GM21717 (cell line): ENCODE data around the gene PGBD1.
"Not testable (repeated sequence)": the region's sequence is repeated elsewhere in the genome, so short reads cannot be mapped to it uniquely, and the experiment has no call there.

ENCODE experiments used
- ATAC-seq: cut with Tn5 transposase; IDR thresholded peaks from one replicate; pipeline ENCODE4 v1.9.1; 2021; ENCODE audit warnings: mild to moderate bottlenecking, moderate library complexity; ENCODE audit not compliant: unreplicated experiment

PGBD1 gene

DNA sequence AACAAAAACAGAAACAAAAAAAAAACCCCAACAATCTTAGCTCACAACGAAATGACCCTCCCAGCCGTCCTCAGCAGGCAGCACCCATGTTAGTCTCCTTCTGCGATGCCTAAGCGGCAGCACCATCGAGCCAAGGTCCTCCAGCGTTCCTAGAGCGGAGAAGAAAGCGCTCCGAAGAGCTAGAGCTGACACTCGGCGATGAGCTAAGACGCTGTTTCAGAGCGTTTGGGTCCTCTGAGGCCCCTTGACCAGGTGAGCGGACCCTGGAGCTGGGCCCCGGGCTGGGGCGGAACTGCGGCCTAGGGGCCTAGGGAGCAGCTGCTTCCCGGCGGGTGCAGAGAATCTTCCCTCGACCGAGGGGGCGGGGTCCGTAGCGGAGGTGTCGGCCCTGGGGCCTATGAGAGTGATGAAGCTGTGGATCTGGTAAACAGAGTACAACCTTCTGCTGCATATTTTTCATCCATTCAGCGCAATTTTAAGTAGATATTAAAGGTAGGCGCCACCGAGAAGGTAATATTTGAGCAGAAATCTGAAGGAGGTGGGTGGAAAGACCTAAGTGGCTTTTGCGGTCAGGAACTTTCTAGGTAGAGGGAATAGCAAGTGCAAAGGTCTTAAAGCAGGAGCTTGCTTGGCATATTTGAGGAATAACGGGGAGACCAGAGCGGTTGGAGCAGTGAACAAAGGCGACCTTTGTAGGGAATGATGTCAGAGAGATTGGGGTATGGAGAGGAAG lies 14.2 kb upstream of the PGBD1 start, which contains the start of gene ZSCAN26:
Gene ZSCAN26, plus strand, starts transcription at position 182 of the 733 bp plus-strand sequence. CDS start 4,777 bp downstream, outside the sequence.
- peak; percentile 93 for ATAC-seq

DNA sequence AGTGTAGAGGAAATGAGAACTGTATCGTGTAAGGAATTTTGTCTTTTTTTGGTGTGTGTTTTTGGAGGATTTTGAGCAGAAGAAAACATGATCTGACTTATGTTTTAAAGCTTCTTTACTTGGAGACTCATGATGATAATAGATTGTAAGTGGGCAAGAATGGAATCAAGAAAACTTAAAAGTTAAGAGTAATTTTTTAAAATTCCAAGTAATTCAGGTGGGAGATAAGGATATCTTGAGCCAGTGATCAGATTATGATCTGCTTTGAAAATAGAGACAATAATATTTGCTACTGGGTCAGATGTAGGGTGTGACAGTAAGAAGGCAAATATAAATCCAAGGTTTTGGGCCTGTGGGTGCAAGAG lies 13.7 kb upstream of the PGBD1 start:
- no peak for ATAC-seq

DNA sequence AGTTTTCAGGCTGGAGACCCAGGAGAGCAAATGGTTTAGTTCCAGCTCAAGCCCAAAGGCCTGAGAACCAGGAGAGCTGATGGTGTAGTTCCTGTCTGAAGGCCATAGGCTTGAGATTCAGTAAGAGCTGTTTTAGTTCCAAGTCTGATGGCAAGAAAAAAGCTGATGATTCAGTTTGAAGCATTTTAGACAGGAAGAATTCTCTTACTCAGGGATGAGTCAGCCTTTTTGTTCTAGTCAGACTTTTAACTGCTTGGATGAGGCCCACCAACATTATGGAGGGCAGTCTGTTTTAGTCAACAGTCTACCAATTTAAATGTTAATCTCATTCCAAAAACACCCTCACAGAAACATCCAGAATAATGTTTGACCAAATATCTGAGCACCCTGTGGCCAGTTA lies 11.9 kb upstream of the PGBD1 start:
- no peak for ATAC-seq

DNA sequence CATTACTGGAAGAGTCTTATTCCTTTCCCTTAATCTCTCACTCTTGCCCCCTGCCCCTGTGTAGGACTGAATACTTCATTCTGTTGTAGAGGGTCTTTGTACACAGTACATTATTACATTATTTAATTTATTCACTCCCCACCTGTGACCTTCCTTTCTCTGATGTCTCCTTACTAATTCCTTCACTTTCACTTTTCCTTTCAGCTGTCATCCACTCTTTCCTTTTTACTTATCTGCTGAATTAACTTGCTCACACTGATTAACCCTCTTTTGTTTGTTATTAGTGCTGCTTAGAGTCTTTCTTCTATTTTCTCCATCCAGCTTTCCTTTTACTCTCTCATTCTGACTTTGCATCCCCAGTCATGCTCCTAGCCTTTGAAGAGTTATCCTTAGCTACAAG lies 6.5 kb upstream of the PGBD1 start:
- no peak for ATAC-seq

DNA sequence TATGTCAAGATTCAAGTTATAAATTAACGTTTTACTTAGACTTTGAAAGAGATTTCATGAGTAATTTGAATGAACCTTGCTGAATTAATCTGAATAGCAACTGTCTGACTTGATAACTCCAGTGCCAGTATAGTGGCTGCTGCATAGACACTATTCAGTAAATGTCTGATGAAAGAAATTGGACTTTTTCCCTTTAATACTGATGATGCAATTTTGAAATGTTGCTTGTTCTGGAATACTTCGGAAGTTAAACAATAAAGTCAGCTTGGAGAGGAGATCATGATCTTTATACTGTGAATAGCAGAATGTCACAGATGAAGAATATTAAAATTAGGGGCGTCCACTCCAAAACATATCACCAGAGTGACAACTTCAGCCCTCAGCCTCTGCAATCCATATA lies 3.6 kb upstream of the PGBD1 start:
- no peak for ATAC-seq

DNA sequence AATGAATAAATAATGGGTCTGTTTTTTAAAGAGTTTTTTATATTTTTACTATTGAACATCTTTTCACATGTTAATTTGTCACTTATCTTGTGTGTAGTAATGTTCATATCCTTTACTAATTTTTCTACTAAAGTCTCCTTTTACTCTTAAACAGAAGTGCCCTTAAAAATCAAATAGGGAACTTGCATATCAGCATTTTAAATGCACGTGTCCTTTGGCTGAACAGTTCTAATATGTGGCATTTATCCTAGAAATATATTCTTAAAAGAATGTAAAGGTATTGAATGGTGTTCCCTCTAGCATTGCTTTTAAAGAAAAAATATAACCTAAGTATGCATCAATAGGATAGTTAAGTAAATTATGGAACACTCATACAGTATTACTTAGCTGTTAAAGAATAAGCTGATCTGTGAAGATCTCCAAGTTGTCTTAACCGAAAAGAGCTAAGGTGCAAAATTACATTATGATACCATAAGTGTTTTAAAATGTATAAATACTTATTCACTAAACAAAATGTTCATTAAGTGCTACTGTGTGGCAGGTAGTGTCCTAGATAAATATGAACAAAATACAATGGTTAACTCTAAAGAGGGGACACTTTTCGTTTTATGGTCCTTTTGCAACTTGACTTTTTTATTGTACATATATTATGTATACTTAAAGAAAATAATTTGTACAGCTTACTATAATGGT lies 631 bp upstream of the PGBD1 start:
- ATAC-seq: no peak

DNA sequence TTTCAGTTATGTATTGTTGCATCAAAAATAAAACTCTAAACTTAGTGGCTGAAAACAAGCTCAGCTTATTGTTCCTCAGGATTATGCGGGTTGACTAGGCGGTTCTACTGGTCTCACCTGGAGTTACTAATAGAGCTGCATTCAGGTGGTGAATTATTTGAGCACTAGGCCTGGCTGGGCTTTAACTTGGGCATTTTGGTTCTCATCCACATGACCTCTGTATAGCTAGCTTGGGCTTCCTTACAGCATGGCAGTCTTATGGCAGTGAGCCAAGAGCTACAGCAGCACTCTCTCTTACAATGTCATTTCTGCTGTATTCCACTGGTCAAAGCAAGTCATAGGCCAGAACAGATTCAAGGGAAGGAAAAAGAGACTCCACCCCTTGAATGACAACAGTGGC lies 1.6 kb downstream of the PGBD1 start:
- ATAC-seq: no peak

DNA sequence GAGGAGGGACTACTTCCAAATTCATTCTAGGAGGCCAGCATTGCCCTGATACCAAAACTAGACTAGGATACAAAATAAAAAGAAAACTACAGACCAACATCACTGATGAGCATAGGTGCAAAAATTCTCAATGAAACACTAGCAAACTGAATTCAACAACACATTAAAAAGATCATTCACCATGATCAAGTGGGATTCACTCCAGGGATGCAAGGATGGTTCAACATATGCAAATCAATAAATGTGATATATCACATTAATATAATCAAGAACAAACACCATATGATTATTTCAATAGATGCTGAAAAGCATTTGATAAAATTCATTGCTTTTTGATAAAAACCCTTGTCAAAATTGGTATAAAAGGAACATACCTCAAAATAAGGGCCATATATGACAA lies 10.2 kb downstream of the PGBD1 start:
- no peak for ATAC-seq

DNA sequence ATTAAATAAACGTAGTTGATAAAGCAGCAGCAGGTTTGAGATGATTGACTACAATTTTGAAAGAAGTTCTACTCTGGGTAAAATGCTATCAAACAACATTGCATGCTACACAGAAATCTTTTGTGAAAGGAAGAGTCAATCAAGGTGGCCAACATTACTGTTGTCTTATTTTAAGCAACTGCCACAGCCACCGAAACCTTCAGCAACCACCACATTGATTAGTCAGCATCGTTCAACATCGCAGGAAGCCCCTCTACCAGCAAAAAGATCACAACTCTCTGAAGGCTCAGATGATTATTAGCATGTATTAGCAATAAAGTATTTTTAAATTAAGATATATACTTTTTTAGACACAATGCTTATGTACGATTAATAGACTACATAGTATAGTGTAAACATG lies 14.0 kb downstream of the PGBD1 start:
- no peak for ATAC-seq

DNA sequence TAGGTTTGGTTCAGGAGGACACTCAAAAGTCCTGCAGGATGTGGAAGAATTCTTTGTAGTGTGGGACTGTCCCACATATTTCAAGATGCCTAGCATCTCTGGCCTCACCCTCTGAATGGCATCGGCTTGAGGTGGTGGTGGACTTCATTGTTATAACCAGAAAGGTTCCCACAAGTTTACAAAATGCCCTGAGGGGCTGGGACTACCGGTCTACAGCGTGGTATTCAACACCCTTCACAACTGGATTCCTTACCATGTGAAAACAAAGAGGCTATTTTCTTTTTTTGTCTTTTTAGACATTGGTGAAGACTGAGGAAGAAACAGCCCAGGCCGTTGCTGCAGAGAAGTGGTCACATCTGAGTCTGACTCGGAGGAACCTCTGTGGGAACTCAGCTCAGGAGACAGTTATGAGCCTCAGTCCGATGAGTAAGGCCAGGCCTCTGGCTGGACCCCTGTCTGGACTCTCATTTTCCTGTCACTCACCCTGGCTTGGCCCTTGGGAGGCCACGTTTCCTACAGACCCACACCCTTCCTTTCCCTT lies 15.2 kb downstream of the PGBD1 start:
- ATAC-seq: no peak

DNA sequence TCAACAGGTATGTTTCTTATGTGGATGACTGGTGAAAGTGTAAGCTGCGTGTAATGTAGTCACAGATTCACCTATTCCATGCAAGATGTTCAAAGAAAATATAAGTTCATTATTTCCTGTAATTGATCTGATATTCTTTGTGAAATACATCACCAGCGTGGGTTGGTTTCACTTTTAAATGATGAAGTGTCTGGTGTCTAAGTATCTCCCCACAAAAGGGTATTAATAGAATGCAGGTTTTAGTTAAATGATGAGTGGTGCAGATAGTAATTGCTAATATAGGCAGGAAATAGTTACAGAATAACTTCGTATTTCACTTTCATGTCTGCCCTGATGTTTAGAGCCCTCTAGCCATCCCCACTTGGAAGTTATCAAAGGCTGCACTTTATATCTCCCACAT lies 22.2 kb downstream of the PGBD1 start:
- peak; percentile 82 for ATAC-seq

DNA sequence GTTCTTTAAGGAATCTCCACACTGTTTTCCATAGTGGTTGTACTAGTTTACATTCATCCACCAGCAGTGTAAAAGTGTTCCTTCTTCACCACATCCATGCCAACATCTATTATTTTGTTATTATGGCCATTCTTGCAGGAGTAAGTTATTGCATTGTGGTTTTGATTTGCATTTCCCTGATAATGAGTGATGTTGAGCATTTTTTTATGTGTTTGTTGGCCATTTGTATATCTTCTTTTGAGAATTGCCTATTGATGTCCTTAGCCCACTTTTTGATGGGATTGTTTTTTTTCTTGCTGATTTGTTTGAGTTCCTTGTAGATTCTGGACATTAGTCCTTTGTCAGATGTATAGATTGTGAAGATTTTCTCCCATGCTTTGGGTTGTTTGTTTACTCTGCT lies 25.0 kb downstream of the PGBD1 start:
- ATAC-seq: not testable (repeated sequence)

DNA sequence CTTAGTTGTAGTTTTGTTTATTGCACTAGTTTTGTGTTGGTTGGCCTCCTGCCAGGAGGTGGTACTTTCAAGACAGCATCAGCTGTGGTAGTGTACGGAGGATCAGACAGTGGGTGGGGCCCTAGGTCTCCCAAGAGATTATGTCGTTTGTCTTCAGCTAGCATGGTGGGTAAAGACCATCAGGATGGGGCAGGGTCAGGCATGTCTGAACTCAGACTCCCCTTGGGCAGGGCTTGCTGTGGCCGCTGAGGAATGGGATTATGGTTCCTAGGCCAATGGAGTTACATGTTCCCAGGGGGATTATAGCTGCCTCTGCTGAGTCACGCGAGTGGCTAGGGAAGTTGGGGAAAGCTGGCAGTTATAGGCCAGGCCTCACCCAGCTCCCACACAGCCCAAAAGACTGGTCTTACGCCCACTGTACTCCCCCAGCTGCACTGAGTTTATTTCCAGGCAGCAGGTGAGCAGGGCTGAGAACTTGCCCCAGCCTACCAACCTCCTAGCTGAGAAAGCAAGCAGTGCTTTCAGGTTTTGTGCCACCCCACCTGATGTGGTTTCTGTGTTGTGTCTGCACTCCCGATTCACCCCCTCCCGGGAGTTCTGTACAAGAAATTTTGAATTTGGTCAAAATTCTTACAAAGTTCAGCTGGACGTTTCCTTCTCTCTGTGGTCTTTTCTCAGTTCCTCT lies 29.9 kb downstream of the PGBD1 start:
- no peak for ATAC-seq

DNA sequence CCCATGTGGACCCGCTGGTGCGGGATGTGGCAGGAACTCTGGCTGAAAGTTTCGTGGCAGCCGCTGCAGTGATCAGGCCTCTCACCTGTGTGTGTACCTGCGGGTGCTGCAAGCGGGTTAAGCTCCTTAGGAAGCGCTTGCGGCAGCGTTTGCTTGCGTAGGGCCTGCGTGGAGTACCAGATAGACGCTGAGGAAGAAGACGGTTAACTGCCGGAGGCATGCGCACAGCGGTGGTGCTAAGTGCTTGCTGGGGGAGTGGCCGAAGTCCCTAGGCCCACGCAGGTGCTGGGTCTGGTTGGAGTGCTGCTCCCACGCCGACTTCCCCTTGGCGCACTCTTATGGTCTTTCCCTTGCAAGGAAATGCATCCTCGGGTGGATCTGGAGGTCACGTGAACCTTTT lies 31.6 kb downstream of the PGBD1 start:
- no peak for ATAC-seq

DNA sequence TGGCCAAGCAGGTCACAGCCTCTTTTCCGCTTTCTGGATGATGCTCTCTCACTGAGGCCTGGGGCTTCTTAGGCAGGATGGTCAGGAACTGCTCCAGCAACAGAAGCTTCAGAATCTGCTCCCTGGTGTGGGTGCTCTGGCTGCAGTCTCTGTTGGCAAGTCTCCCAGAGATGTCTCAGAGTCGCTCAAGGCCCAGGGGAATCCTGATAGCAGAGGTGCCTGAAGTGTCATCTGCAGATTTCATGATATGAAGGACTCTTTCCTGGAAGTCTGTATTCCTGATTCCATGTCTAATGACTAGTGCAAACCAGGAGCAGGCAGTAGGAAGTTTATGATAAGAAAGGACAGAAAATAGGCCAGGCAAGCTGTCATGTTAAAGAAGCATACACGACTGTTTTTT lies 34.3 kb downstream of the PGBD1 start:
- ATAC-seq: no peak

DNA sequence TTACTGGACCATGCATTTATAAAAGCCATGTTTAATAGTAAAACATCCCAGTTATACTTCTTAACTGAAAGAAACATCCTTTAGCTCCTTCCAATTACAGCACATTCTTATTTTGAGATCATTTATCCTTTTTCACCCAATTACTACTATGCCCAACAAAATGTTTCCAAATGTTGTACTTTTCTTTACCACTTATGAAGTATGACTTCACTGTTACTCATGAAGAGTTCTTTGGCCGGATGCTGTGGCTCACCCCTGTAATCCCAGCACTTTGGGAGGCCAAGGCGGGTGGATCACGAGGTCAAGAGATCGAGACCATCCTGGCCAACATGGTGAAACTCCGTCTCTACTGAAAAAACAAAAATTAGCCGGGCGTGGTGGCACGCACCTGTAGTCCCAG lies 36.5 kb downstream of the PGBD1 start:
- ATAC-seq: not testable (repeated sequence)

DNA sequence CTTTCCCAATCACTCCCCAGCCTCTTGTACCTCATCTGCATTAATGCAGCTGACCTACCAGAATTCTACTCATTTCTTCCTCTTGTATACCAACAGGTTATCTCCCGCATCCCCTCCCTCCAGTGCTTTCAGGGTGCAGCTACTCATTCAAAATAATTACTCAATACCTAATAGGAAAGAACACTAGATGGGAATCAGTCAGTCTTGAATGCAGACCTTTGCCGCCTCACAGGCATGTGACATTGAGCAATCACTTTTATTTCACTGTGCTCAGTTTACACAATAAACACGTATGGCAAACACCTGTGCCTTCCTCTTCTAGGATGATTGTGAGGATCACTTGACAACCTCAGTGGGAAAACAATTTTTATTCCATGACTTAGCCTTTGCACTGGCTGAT lies 41.3 kb downstream of the PGBD1 start:
- ATAC-seq: no peak

DNA sequence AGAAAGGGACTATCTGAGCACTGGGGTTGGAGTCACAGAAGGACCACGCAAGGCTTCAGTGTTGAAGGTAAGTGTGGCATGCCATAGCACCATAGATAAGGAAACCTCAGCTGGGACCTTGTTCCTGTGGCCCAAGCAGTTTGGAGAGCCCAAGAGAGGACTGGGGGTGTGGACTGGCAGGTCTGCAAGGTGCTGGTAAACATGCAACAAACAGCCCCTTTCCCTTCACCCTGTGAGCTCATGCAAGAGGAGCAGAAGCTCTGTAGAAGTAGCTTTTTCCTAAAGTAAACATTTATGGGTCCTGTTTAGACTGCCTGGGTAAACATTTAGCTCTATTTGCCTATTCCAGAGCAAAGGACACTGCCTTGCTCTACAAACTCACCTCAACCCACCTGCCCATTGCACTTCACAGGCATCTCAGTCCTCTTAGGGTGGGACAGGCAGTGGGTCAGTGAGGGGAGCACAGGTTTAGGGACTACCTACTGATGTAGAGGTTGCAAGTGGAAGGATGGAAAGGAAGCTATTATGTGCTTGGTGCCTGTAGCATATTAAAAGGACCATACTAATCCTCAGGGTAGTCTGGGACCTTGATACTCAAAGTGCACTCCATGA lies 42.5 kb downstream of the PGBD1 start:
- ATAC-seq: no peak

DNA sequence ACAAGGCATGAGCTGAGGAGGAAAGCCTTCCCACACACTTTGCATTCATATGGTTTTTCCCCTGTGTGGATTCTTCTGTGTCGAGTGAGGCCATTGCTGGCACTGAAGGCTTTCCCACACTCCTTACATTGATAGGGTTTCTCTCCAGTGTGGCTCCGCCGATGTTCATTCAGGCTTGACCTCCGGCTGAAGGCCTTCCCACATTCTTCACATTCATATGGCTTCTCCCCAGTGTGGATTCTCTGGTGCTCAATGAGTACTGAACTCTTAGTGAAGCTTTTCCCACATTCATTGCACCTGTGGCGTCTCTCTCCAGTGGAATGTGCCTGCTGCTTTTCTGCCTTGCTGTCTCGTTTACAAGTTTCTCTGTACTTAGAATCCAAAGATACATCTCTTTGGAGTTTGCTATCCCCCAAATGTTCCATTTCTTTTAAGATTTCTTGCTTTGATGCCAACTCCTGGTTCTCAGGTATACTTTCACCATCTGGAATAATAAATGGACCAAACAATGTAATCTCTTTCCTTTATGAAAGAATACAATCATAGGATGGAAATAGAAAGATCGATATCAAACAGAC lies 45.1 kb downstream of the PGBD1 start:
- no peak for ATAC-seq

DNA sequence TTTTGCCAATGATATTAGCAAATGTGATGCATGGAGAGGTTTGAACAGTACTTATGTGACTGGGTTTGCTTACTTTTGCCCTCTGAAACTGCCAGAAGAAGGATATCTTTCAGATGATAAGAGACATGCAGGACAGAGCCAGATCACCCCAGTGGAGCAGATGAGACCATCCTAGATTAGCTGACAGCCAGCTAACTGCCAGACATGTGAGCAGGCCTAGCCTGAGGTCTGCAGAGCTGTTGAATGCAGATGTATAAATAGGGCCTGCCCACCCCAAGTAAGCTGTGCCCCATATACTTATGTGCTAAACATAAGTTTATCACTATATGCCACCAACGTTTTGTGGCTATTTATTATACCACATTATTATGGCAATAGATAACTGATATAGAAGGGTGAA lies 48.7 kb downstream of the PGBD1 start:
- ATAC-seq: no peak

DNA sequence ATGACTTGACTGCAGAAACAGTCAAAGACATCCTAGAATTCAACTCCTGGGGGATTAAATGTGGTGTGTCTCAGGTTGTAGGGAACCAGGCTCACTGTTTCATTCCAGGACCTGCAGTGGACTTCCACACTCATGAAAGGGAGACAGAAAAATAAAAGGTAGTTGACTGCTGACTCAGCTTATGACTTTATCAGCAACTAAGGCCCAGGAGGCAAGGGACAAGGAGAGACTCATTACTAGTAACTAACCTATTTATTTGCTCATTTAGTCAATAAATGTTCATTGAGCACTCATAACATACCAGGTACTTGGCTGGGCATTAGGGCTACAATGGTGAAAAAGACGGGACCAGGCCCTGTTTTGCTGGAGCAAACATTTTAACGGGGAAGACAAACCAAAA lies 51.7 kb downstream of the PGBD1 start:
- no peak for ATAC-seq
